Uterus (tissue), 2 donors: ENCODE measurements around the gene PROB1.

Source experiments
- POLR2A ChIP-seq, 2 donors: fragments of 450-650 bp; IDR thresholded peaks; one replicate each; pipeline ENCODE4 v1.6.1; 2016; ENCODE audit warnings: antibody characterized with exemption in 2 of 2, mild to moderate bottlenecking in 1 of 2, moderate library complexity in 1 of 2
- TF ChIP-seq, protein P1 (sequence below), 4 experiments: fragments of 200-600 bp in 2 of 4; fragments of 450-650 bp in 2 of 4; sonication (generic) in 2 of 4; IDR thresholded peaks; one replicate each; pipeline ENCODE4 v1.5.1; 2016 to 2019; ENCODE audit warnings: antibody characterized with exemption in 4 of 4, mild to moderate bottlenecking in 2 of 4, moderate library complexity in 1 of 4

DNA sequence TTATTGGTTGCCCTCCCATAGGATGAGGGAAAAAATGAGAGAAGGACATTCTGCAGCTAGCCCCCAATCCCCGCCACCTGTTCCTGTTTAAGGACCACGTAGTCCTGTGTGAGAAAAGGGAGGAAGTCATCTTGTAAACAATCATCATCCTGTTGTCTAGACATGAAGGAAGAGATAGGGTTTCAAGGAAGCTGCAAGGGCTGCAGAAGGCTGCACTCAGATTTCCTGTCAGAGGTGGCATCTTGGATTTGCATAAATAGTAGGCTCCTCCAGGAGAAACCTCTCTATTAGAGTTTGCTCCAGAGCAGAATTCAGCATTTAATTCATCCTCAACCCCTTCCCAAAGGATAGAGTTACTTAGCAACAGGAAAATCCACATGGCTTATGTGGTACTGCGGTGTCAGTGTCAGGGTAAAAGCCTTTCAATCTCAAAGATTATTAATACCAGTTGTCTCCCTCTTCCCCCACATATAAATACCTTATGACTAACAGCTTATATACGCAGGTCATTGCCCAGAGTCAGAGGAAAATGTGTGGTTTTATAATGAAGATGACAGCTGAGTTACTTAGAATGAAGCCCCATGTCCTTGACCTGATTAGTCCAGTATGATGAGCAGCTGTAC is 49.0 kb upstream of the PROB1 start:
- TF ChIP-seq, protein P1, sequence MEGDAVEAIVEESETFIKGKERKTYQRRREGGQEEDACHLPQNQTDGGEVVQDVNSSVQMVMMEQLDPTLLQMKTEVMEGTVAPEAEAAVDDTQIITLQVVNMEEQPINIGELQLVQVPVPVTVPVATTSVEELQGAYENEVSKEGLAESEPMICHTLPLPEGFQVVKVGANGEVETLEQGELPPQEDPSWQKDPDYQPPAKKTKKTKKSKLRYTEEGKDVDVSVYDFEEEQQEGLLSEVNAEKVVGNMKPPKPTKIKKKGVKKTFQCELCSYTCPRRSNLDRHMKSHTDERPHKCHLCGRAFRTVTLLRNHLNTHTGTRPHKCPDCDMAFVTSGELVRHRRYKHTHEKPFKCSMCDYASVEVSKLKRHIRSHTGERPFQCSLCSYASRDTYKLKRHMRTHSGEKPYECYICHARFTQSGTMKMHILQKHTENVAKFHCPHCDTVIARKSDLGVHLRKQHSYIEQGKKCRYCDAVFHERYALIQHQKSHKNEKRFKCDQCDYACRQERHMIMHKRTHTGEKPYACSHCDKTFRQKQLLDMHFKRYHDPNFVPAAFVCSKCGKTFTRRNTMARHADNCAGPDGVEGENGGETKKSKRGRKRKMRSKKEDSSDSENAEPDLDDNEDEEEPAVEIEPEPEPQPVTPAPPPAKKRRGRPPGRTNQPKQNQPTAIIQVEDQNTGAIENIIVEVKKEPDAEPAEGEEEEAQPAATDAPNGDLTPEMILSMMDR (IDR thresholded peaks at IDR 0.05) = no peak
- TF ChIP-seq POLR2A (IDR thresholded peaks at IDR 0.05) = no peak
